GM19397 (cell line): Measurements from ENCODE around the gene ELP6.

ENCODE experiments used
- ATAC-seq: cut with Tn5 transposase; IDR thresholded peaks from one replicate; pipeline ENCODE4 v1.9.1; 2021; ENCODE audit warnings: mild to moderate bottlenecking, moderate library complexity; ENCODE audit not compliant: unreplicated experiment

The ELP6 gene, protein sequence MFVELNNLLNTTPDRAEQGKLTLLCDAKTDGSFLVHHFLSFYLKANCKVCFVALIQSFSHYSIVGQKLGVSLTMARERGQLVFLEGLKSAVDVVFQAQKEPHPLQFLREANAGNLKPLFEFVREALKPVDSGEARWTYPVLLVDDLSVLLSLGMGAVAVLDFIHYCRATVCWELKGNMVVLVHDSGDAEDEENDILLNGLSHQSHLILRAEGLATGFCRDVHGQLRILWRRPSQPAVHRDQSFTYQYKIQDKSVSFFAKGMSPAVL

DNA sequence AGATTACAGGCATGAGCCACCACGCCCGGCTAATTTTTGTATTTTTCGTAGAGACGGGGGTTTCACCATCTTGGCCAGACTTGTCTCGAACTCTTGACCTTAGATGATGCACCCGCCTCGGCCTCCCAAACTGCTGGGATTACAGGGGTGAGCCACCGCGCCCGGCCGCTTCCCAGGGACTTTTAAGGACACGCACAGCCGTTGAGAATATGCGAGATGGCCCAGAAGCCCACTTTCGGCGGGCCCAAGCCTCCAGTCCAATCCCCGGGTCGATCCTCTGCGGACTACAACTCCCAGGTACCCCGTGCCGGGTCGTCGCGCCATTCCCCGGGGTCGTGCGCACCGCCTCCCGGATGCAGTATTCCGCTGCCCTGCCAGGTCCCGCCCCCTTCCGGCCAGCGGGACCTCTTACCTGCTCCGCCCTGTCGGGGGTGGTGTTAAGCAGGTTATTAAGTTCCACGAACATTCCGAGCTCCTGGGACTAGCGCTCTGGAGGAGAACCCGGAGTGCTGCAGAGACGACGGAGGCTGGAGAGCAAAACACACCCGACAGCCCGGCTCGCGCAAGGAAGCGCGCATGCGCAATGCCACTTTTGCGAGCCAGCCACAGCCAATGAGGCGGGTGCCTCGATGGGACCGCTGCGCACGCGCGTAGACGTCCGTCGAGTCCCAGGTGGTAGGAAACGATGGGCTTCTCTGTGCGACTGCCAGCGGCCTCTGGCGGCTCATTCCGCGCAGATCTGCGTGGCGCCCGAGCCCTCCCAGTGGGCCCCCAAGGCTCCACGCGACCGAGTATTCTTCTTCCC lies at the start of gene ELP6:
ELP6 (minus strand) TSS at position 588 of the 805 bp plus-strand sequence; CDS start at position 466, 122 bp downstream.
- peak; percentile 92 for ATAC-seq

DNA sequence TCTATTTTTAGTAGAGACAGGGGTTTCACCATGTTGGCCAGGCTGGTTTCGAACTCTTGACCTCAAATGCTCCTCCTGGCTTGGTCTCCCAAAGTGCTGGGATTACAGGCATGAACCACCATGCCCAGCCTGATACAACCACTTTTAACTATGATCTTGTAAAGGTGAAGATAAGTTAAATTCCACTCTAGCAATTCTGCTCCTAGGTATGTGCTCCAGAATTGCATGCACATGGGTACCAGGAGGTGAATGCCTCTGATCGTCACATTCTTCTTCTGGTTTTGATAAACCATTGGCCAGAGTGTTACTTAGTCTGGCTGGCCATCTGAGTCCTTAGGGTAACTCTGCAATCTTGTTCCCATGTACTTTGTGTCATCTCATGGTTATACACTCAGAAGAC lies 42.8 kb upstream of the ELP6 start:
- no peak for ATAC-seq

DNA sequence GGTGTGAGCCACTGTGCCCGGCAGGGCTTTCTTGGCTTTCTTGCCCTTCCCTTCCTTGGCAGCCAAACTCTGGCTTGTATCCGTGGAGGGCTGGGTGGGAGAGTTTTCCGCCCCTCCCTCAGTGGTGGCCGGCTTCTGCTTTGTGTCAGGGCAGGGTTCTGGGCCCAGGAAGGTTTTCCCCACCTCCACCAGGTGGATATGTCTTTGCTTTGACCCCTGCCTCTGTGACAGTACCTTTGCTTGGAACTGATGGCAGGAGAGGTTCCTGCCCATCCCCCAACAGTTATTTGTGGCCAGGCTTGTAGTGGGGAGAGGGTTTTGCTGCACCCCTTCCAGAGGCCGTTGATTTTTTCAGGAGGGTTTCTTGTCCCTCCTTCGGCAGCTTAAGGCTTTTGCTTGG lies 40.8 kb upstream of the ELP6 start:
- ATAC-seq = no peak

DNA sequence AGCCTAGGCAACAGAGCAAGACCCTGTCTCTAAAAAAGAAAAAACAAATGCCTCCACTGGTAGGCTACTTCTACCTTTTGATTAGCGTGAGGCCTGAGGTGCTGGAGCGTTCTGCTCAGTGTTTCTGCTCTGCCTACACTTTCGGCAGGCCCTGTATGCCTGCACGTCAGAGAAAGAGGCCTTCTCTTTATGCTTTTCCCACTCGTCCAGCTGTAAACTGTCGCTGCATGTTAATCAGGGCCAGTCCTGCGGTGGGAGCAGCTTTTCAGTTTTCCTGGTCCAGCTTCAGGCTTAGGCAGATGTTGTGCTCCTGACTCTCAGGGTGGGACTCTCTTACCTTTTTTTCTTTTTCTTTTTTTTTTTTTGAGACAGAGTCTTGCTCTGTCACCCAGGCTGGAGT lies 39.9 kb upstream of the ELP6 start:
- no peak for ATAC-seq

DNA sequence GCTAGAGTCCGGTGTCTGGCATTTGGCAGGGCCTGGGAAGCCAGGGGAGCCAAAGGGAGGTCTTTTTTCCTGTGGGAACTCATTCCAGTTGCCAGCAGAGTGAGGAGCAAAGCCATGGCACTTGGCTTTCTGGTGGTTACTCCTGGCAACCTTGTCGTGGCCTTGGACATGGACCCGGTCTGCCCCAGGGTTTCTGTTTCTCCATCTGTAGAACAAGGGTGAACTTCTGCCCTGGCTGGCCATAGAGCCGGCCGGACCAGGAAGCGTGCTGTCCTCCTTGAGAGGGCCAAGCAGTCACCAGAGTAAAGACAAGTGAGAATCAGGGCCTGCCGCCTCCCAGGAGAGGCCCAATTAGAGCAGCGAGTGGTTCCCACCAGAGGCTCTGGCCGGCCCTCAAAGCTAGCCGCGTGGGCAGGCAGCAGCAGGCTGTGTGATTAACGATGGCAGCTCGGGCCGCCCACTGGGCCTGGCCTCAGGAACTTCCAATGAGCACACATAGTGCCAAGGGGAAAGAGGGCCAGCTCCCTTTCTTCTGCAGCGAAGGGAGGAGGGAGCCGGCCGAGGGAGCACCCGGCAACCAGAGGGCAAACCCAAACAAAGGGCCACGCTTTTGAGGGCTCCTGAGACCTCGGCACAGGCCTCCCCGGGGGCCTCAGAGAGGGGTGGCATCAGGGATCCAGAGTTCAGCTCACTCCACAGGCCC lies 29.1 kb upstream of the ELP6 start:
- no peak for ATAC-seq

DNA sequence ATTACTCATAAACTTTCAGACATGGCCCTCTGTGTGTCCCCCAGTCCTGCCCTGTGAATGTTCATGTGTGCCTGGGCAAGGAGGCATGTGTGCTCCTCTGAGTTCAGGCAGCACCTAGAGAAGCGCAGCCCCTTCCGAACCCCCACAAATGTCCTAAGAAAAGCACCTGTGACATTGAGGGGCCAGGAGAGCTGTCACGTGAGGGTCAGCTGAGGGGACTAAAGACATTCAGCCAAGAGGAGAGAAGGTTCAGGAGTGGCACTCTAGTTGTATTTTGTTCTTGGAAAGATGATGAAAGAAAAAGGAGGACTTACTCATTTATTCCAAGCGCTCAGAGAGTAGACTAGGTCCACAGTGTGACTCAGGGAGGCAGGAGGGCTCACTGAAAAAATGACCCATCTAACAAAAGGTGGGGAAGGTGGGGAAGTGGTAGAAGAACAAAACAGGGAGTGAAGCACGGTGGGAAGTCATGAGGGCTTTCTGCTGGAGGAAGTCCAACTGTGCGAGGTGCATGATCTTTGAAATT lies 28.1 kb upstream of the ELP6 start:
- no peak for ATAC-seq

DNA sequence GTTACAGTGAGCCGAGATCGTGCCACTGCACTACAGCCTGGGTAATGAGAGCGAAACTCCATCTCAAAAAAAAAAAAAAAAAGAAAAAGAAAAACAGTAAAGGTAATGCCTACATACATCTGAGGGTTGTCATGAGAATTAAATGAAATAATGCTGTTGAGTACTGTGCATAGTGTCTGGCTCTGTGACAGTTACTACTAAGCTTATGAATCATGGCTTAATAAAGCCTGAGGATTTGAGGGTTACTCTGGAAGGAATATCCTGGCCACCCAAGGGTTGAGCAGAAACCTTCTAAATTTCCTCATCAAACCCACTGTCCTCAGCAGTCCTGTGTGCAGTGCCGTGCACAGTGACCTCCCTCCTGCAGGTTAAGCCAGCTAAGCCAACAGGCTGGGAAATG lies 26.8 kb upstream of the ELP6 start:
- ATAC-seq = no peak

DNA sequence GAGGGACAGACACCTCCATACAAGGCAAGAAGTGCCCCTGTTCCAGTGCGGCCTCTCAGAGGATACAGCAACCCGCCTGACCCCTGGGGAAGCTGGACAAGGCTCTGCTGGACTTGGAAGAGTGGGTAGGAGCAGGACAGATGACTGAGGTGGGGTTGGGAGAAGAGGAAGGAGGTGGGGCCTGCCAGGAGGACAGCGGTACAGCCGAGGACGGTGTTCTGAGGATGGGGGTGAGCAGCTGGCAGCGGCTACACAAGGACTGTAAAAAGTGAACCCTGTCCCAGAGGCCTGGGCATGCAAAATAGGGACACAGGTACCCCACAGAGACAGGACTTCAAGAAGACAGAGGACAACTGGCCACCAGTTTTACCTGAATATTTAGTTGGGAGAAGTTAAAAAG lies 23.5 kb upstream of the ELP6 start:
- no peak for ATAC-seq

DNA sequence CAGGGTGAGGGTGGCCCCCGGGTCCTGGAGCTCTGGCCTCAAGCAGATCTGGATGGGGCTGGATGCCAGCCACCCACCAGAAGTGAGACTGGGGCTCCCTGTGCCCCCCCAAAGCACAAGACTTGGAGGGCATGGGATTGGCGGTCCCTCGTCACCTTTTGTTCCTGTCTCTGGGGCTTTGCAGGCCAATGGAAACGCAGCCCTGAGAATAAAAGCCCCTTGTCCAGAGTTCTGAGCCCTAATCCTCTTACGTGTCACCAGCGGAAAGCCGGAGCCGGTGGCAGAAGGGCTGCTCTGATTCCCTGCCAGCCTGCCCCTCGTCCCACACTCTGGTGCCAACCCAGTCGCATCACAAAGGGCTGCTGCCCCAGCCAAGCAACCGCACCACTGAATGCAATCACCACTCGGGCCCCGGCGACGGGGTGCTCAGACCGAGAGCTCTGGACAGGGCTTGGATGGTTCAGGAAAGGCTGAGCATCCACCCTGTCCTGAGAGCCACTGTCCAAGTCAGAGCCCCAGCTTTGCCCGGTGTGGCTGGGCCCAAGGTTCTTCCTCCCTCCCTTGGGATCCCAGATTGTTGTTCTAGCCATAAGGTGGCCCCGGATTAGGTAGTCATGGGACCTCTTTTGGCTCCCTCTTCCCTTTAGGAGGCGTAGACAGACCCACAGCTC lies 22.8 kb upstream of the ELP6 start:
- ATAC-seq = no peak

DNA sequence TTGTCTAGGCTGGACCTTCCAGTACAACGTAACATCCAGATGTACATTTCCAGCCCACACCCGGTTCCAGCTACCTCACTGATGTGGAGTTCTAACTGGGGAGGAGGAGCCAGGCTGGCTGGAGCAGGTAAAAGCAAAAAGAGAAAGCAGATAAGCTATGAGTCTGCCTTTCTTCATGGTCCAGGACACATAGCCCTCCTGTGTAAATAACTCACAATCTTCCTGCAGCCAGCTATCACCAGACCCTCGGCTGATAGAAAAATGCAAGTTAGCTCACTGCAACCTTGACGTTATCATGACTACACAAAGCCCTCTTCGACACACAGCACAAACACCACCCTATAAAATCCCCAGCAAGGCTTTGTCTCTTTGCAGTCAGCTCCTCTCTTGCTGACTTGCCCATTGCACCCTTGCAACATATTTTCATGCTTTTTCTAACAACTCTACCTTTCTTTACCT lies 20.5 kb upstream of the ELP6 start:
- no peak for ATAC-seq

DNA sequence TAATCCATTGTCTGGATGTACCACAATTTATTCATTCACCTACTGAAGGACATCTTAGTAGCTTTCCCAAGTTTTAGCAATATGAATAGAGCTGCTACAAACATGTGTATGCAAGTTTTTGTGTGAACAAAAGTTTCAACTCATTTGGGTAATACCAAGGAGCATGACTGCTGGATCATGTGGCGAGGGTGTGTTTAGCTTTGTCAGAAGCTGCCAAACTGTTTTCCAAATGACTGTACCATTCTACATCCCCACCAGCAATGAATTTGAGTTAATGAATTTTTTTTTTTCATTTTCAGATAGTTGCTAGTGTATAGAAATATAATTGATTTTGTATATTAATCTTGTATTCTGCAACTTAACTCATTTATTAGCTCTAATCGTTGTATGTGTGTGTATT lies 20.0 kb upstream of the ELP6 start:
- no peak for ATAC-seq

DNA sequence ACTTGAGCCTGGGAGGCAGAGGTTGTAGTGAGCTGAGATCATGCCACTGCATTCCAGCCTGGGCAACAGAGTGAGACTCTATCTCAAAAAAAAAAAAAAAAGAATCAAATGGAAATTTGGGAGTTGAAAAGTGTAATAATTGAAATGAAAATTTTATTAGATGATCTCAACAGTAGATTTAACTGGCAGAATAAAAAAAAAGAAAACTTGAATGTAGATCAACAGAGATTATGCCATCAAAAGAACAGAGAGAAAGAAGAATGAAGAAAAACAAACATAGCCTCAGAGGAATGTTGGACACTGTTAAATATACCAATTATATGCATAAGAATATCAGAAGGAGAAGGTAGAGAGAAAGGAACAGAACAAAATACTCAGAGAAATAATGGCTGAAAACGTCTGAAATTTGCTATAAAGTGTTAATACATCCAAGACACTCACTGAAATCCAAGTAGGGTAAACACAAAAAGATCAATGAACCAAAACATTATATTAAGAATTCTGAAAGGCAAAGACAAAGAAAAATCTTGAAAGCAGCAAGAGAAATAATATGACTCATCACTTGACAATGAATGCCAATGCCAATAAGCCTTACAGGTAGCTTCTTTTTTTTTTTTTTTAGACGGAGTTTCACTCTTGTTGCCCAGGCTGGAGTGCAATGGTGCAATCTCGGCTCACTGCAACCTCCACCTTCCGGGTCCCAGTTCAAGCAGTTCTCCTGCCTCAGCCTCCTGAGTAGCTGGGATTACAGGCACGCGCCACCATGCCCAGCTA lies 14.6 kb upstream of the ELP6 start:
- ATAC-seq = no peak

DNA sequence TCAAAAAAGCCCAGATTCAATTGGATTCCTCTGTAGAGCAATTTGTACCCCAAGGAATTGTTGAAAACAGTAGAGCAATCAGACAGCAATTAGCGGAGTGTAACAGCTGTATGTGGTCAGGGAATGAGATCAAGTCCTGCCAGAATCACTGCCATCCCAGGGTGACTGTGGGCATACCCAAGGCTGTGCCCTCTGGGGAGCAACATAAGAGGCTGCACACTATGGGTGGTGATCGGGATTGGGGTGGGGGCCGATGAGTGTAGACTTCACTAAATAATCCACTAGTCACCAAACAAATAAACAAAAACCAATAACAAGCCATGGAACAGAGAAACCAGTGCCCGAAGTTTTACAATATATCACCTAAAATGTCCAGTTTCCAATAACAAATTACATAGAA lies 12.1 kb upstream of the ELP6 start:
- ATAC-seq = no peak

DNA sequence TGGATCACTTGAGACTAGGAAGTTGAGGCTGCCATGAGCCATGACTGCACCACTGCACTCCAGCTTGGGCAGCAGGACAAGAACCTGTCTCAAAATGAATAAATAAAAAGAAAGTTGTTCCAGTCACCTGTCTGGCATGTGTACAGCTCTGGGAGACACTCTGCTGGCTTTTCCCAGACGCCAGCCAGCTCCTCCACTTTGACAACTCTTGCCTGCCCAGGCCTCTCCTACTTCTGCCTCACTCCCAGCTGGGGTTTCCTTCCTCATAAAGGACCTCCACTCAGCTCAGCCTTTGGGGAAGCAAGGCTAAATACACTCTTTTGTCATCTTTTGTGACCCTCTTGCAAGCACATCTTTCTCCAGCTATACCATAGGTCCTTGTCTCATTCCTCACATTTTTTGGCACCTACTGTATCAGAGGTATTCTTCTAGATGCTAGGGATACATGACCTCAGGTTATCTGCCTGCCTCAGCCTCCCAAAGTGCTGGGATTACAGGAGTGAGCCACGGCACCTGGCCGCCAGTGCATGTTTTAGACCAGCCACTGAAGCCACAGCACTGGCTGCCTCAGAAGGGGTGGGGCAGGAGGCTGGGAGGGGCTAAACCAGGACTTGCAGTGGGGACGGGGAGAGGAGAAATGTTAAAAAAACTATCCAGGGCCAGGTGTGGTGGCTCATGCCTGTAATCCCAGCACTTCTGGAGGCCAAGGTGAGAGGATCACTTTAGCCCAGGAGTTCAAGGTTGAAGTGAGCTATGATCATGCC lies 10.0 kb upstream of the ELP6 start:
- ATAC-seq = no peak

DNA sequence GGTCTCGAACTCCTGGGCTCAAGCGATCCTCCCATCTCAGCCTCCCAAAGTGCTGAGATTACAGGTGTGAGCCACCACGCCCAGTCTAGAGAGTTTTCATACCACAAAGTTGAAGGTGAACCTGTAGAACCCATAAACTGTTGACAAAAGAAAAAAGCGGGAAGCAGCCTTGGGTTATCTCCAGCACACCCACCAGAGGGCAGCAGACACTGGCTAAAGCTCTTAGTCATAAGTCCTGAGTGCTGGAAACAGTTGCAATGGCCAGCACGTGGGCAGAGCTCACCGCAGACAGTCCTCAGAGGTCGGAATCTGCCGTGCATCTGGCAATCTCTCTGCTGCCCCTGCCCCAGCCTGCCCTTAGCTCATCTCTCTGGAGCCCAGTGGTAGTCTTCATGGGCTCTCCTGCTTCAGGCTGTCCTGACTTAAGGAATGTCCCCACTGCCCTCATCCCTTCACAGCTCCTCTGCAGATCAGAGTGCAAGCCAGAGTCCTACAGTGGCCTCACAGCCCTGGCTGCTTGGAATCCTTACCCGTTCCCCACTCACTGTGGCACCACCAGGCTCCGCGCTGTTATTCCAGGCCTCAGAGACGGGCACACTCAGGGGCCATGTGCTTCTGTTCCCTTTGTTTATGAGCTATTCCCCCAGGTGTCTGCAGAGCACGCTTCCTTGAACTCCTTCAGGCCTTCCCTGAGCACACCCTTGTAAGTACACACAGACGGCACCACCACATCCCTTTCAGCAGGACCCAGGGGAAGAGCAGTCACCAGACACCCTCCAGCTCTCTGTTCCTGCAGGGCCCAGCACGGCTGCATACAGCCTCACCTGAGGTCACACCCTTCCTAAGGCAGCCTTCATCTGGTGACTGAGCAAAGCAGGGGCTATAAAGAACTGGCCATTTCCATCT lies 8.8 kb upstream of the ELP6 start:
- no peak for ATAC-seq

DNA sequence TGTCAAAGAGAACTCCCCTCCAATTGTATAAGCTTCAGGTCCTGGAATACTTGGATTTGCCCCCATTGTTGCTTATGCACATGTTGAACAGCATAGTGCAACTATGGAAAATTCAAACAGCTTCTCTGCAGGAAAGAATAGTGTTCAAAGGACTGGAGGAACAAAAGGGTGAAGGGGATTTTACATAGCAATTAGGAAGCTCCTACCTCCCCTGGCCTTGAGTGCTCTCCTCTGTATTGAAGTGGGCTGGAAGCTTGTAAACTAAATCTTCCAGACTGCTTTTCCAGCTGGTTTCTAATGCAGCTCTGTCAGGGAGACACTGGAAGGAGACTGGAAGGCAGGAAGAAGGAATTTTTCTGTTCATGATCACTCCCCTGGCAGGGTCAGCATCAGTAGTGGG lies 7.2 kb upstream of the ELP6 start:
- no peak for ATAC-seq

DNA sequence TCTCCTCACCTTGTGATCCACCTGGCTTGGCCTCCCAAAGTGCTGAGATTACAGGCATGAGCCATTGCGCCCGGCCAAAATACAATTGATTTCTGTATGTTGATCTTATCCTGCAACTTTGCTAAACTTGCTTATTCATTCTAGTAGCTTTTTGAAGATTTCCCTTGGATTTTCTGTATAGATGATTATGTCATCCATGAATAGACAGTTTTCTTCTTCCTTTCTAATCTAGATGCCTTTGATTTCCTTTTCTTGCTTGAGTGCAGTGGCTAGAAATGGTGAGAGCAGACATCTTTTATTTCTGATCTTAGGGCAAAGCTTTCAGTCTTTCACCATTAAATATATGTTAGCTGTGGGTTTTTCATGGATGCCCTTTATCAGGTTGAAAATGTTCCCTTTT lies 4.4 kb upstream of the ELP6 start:
- ATAC-seq = no peak

DNA sequence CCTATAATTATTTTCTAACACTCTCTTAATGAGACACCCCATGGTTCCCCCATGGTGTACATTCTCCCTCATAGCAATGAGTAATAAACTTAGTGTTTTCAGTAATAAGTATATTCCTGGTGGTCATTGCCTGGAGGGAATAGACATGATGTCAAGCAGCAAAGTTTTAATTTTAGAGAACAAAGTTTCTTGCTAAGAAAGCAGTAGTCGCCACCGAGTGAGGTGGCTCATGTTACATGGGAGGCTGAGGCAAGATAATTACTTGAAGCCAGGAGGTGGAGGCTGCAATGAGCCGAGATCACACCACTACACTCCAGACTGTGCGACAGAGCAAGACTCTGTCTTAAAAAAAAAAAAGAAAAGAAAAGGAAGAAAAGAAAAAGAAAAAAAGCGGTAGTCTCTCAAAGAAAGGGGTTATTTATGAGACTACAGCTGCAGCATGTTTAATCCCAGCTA lies 2.4 kb upstream of the ELP6 start:
- ATAC-seq = no peak
